ENCODE results near the gene RCBTB2.

The RCBTB2 gene

DNA sequence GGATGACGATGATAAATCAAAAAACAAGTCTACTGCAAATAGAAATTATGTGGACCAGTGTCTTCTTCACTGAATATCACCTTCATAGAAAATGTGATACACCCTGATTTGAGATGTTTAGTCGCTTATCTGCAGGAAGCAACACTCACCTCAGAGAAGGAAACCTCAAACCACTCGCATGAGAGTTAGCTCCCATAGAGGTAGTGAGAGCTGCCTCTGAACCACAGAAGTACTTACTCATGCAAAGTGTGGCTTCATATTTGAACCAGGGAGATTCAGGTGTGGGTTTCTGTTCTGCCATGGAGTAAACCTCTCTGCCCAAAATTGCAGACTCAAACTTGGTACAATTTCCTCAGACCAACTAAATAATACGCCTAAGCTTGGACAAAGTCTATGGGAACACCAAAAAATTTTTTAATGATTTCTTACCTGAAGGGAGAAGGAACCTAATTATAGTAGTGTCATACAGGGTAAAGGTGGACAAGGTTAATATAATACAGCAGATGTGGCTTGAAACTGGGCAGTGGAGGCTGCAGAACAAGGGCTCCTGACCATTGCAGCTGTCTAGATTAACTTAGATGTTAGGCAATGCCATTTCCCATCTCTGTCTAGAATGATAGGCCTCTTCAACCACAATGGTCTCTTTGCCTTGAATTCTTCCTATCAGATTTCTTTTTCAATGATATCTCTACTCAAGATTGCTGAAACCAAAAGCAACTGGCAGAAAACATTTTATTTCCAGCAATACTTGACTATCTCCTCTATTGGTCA lies 29.6 kb upstream of the RCBTB2 start:
- POLR2A ChIA-PET = no interaction called here
- H3K9me3 ChIP-seq (ENCODE audit: control extremely low read depth in 1 of 5, control insufficient read depth in 4 of 5, insufficient read depth in 2 of 5, low read depth in 1 of 5, low read length in 4 of 5) = peaks cover 0 to 3% (median 0%) of the 10 kb centered on the region in 5 experiments
- H3K27me3 ChIP-seq (replicated peaks in 2 of 5; ENCODE audit: control insufficient read depth in 4 of 5, insufficient read depth in 5 of 5, low read length in 4 of 5) = peaks cover 0 to 64% (median 23%) of the 10 kb centered on the region in 5 experiments
- CTCF ChIA-PET = interaction anchor here (1.7 to 2.4 kb wide), 2 partner anchors 16 to 17 kb away, joined by 5 to 9 read pairs; no protein-coding TSS in a partner anchor
- H3K36me3 ChIP-seq (ENCODE audit: control insufficient read depth in 4 of 4, insufficient read depth in 4 of 4, low read length in 3 of 4) = no peaks in the 10 kb centered on the region
- peak; percentile 95 to 99 (median 98) for DNase-seq
- WGBS (ENCODE audit: insufficient coverage) = 20% methylated on average over 1 of the region's 4 CpGs
- H3K27ac ChIP-seq (ENCODE audit: insufficient read depth in 1 of 2, low read depth in 1 of 2, low read length in 2 of 2, poor library complexity in 1 of 2, severe bottlenecking in 2 of 2) = no peak overlapping the region
- peaks cover 11 to 57% (median 19%) of the 10 kb centered on the region in 4 experiments for H3K4me1 ChIP-seq (ENCODE audit: control extremely low read depth in 1 of 4, control insufficient read depth in 4 of 4, insufficient read depth in 4 of 4, low read length in 3 of 4)
- H3K4me3 ChIP-seq (ENCODE audit: control insufficient read depth in 1 of 7, extremely low read depth in 1 of 7, insufficient read depth in 4 of 7, low read depth in 2 of 7, low read length in 6 of 7) = peak overlapping the region in 1 of 7 experiments; percentile 2

DNA sequence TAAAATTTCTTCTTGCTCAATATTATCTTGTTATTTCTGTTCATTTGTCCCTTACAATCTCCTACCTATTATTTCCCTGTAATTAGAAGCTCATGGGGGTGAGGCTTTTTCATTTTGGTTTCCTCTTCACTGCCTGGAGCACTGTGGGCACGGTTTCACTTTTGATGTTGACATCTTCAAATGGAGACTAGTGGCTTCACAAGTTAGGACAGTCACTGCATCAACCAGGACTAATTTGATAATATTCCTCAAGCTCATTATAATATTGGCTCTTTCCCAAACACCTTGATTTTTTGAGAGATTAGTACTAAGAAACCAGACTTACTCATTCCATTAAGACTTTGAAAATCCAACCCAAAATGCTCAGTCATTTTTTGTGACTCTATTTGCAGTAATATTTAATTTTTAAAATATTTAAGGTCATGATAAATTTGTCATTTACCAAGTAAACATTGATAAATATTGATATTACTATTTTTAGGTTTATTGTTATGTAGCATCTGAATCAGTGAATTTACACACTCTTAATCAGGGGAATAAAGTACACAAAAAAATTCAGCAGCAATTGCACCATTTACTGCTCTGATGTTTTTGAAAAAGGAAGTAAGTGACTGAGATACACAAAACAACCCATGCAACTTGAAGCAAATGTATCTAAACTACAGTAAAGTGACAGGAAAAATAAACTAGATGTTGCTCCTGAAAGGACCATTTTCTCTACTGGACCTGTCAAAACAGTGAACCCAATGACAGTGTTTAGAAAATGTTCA lies 28.8 kb upstream of the RCBTB2 start:
- H3K36me3 ChIP-seq (ENCODE audit: control insufficient read depth in 4 of 4, insufficient read depth in 4 of 4, low read length in 3 of 4) = no peaks in the 10 kb centered on the region
- peak in 2 of 3 donors; percentile 46 to 65 for DNase-seq
- H3K4me1 ChIP-seq (ENCODE audit: control extremely low read depth in 1 of 4, control insufficient read depth in 4 of 4, insufficient read depth in 4 of 4, low read length in 3 of 4) = peaks cover 11 to 50% (median 18%) of the 10 kb centered on the region in 4 experiments
- H3K27me3 ChIP-seq (replicated peaks in 2 of 5; ENCODE audit: control insufficient read depth in 4 of 5, insufficient read depth in 5 of 5, low read length in 4 of 5) = peaks cover 0 to 62% (median 17%) of the 10 kb centered on the region in 5 experiments
- no peak overlapping the region for H3K27ac ChIP-seq (ENCODE audit: insufficient read depth in 1 of 2, low read depth in 1 of 2, low read length in 2 of 2, poor library complexity in 1 of 2, severe bottlenecking in 2 of 2)
- 0% methylated on average over 1 of the region's 1 CpG for WGBS (ENCODE audit: insufficient coverage)
- H3K9me3 ChIP-seq (ENCODE audit: control extremely low read depth in 1 of 5, control insufficient read depth in 4 of 5, insufficient read depth in 2 of 5, low read depth in 1 of 5, low read length in 4 of 5) = peaks cover 0 to 7% (median 0%) of the 10 kb centered on the region in 5 experiments
- H3K4me3 ChIP-seq (ENCODE audit: control insufficient read depth in 1 of 7, extremely low read depth in 1 of 7, insufficient read depth in 4 of 7, low read depth in 2 of 7, low read length in 6 of 7) = no peak overlapping the region
- ChIA-PET POLR2A (no interaction called here), CTCF (interaction anchor here (1.0 to 1.7 kb wide), 2 partner anchors 18 to 160 kb away, joined by 3 to 9 read pairs; no protein-coding TSS in a partner anchor)

DNA sequence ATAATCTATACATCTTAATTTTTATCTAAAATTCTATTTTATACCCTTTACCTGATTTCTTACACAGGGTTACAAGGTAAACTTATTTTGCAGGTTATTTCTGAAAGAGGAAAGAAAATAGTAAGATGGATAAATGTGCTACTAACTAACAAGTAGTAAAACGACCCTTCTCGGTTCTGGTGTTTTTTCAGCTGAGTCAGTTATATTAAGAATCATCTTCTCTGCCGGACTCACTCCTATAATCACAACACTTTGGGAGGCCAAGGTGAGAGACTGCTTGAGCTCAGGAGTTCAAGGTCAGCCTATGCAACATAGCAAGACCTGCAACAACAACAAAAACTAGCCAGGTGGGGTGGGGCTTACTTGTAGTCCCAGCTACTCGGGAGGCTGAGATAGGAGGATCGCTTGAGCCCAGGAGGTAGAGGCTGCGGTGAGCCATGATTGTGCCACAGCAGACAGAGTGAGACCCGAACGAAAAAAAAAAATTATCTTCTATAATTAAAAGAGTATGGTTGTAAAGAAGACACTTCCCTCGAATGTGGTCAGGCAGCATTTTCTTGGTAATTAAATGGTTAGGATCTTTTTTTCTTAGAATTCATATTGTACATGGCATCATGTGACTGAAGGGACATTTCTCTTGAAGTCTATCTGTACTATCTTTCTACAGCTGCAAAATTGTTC lies 27.9 kb upstream of the RCBTB2 start:
- peaks cover 0 to 13% (median 2%) of the 10 kb centered on the region in 5 experiments for H3K9me3 ChIP-seq (ENCODE audit: control extremely low read depth in 1 of 5, control insufficient read depth in 4 of 5, insufficient read depth in 2 of 5, low read depth in 1 of 5, low read length in 4 of 5)
- ChIA-PET POLR2A (no interaction called here), CTCF (interaction anchor here (1.0 kb wide), 1 partner anchor 159 kb away, joined by 3 read pairs; no protein-coding TSS in a partner anchor)
- H3K4me3 ChIP-seq (ENCODE audit: control insufficient read depth in 1 of 7, extremely low read depth in 1 of 7, insufficient read depth in 4 of 7, low read depth in 2 of 7, low read length in 6 of 7) = no peak overlapping the region
- peaks cover 11 to 50% (median 18%) of the 10 kb centered on the region in 4 experiments for H3K4me1 ChIP-seq (ENCODE audit: control extremely low read depth in 1 of 4, control insufficient read depth in 4 of 4, insufficient read depth in 4 of 4, low read length in 3 of 4)
- no peaks in the 10 kb centered on the region for H3K36me3 ChIP-seq (ENCODE audit: control insufficient read depth in 4 of 4, insufficient read depth in 4 of 4, low read length in 3 of 4)
- H3K27me3 ChIP-seq (replicated peaks in 2 of 5; ENCODE audit: control insufficient read depth in 4 of 5, insufficient read depth in 5 of 5, low read length in 4 of 5) = peaks cover 0 to 57% (median 16%) of the 10 kb centered on the region in 5 experiments
- no peak overlapping the region for H3K27ac ChIP-seq (ENCODE audit: insufficient read depth in 1 of 2, low read depth in 1 of 2, low read length in 2 of 2, poor library complexity in 1 of 2, severe bottlenecking in 2 of 2)
- WGBS (ENCODE audit: insufficient coverage) = 100% methylated on average over 2 of the region's 9 CpGs
- DNase-seq = no peak

DNA sequence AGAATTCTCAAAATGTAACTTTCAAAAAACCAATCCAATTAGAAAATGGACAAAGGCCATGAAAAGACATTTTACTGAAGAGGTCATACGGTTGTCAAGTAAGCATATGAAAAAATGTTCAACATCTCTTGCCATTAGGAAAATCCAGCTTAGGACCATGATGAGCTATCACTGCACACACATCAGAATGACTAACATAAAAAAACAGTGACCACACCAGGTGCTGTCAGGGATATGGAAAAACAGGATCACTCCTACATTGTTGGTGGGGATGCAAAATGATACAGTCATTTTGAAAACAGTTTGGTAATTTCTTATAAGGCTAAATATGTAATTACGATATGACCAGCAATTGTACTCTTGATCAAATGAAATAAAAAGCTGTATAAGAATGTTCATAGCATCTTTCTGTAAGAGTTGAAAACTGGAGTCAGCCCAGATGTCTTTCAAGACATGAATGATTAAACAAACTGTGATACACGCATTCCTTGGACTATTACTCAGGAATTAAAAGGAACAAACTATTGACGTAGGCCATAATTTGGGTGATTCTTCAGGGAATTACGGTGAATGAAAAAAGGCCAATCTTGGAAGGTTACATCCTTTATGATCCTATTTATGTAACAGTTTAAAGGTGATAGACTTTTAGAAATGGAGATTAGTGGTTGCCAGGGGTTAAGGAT lies 26.9 kb upstream of the RCBTB2 start:
- no peaks in the 10 kb centered on the region for H3K36me3 ChIP-seq (ENCODE audit: control insufficient read depth in 4 of 4, insufficient read depth in 4 of 4, low read length in 3 of 4)
- peaks cover 0 to 18% (median 3%) of the 10 kb centered on the region in 5 experiments for H3K9me3 ChIP-seq (ENCODE audit: control extremely low read depth in 1 of 5, control insufficient read depth in 4 of 5, insufficient read depth in 2 of 5, low read depth in 1 of 5, low read length in 4 of 5)
- H3K27ac ChIP-seq (ENCODE audit: insufficient read depth in 1 of 2, low read depth in 1 of 2, low read length in 2 of 2, poor library complexity in 1 of 2, severe bottlenecking in 2 of 2) = no peak overlapping the region
- no peak for DNase-seq
- 100% methylated on average over 4 of the region's 5 CpGs for WGBS (ENCODE audit: insufficient coverage)
- CTCF ChIA-PET = no interaction called here
- H3K27me3 ChIP-seq (replicated peaks in 2 of 5; ENCODE audit: control insufficient read depth in 4 of 5, insufficient read depth in 5 of 5, low read length in 4 of 5) = peaks cover 0 to 48% (median 10%) of the 10 kb centered on the region in 5 experiments
- H3K4me3 ChIP-seq (ENCODE audit: control insufficient read depth in 1 of 7, extremely low read depth in 1 of 7, insufficient read depth in 4 of 7, low read depth in 2 of 7, low read length in 6 of 7) = no peak overlapping the region
- POLR2A ChIA-PET = no interaction called here
- peaks cover 11 to 41% (median 17%) of the 10 kb centered on the region in 4 experiments for H3K4me1 ChIP-seq (ENCODE audit: control extremely low read depth in 1 of 4, control insufficient read depth in 4 of 4, insufficient read depth in 4 of 4, low read length in 3 of 4)

- Histone ChIP-seq H3K4me3 (ENCODE audit: control insufficient read depth in 1 of 7, extremely low read depth in 1 of 7, insufficient read depth in 4 of 7, low read depth in 2 of 7, low read length in 6 of 7) (no peak overlapping the region), H3K4me1 (ENCODE audit: control extremely low read depth in 1 of 4, control insufficient read depth in 4 of 4, insufficient read depth in 4 of 4, low read length in 3 of 4) (peaks cover 3 to 12% (median 7%) of the 10 kb centered on the region in 4 experiments), H3K27ac (ENCODE audit: insufficient read depth in 1 of 2, low read depth in 1 of 2, low read length in 2 of 2, poor library complexity in 1 of 2, severe bottlenecking in 2 of 2) (no peak overlapping the region), H3K9me3 (ENCODE audit: control extremely low read depth in 1 of 5, control insufficient read depth in 4 of 5, insufficient read depth in 2 of 5, low read depth in 1 of 5, low read length in 4 of 5) (peaks cover 5 to 26% (median 8%) of the 10 kb centered on the region in 5 experiments), H3K36me3 (ENCODE audit: control insufficient read depth in 4 of 4, insufficient read depth in 4 of 4, low read length in 3 of 4) (no peaks in the 10 kb centered on the region), H3K27me3 (replicated peaks in 2 of 5; ENCODE audit: control insufficient read depth in 4 of 5, insufficient read depth in 5 of 5, low read length in 4 of 5) (peaks cover 0 to 33% (median 10%) of the 10 kb centered on the region in 5 experiments)
- no peak for DNase-seq
- ChIA-PET CTCF (interaction anchor here (0.7 to 1.3 kb wide), 3 partner anchors 10 to 23 kb away, joined by 3 to 4 read pairs (median 3); no protein-coding TSS in a partner anchor), POLR2A (interaction anchor here (0.6 kb wide), 1 partner anchor 176 kb away, joined by 3 read pairs; no protein-coding TSS in a partner anchor)
- no CpG with 5 or more reads among the region's 2 CpGs for WGBS (ENCODE audit: insufficient coverage)
These were observed 23.9 kb upstream of the RCBTB2 start for GRCh38 chr13:48556817-48557216.

- POLR2A ChIA-PET = interaction anchor here (0.6 kb wide), 1 partner anchor 23 kb away, joined by 3 read pairs; no protein-coding TSS in a partner anchor
- no peaks in the 10 kb centered on the region for H3K4me1 ChIP-seq (ENCODE audit: control extremely low read depth in 1 of 4, control insufficient read depth in 4 of 4, insufficient read depth in 4 of 4, low read length in 3 of 4)
- no peaks in the 10 kb centered on the region for H3K36me3 ChIP-seq (ENCODE audit: control insufficient read depth in 4 of 4, insufficient read depth in 4 of 4, low read length in 3 of 4)
- no peak overlapping the region for H3K27ac ChIP-seq (ENCODE audit: insufficient read depth in 1 of 2, low read depth in 1 of 2, low read length in 2 of 2, poor library complexity in 1 of 2, severe bottlenecking in 2 of 2)
- H3K27me3 ChIP-seq (replicated peaks in 2 of 5; ENCODE audit: control insufficient read depth in 4 of 5, insufficient read depth in 5 of 5, low read length in 4 of 5) = peaks cover 0 to 36% (median 7%) of the 10 kb centered on the region in 5 experiments
- H3K4me3 ChIP-seq (ENCODE audit: control insufficient read depth in 1 of 7, extremely low read depth in 1 of 7, insufficient read depth in 4 of 7, low read depth in 2 of 7, low read length in 6 of 7) = no peak overlapping the region
- CTCF ChIA-PET = interaction anchor here (1.3 kb wide), 1 partner anchor 21 kb away, joined by 3 read pairs; no protein-coding TSS in a partner anchor
- no peak for DNase-seq
- peaks cover 8 to 39% (median 19%) of the 10 kb centered on the region in 5 experiments for H3K9me3 ChIP-seq (ENCODE audit: control extremely low read depth in 1 of 5, control insufficient read depth in 4 of 5, insufficient read depth in 2 of 5, low read depth in 1 of 5, low read length in 4 of 5)
These were observed 22.6 kb upstream of the RCBTB2 start for GRCh38 chr13:48555441-48555840.

Data from common myeloid progenitor, CD34-positive (primary cell).